GF-D8 (cell line): Measurements from ENCODE around the gene ZC3H8.
"Not testable (repeated sequence)": the region's sequence is repeated elsewhere in the genome, so short reads cannot be mapped to it uniquely, and the experiment has no call there.

Experiments used
- DNase-seq: peaks from one replicate; lab custom pipeline; 2025; lab: John Stamatoyannopoulos, UW

The ZC3H8 gene

GRCh38 chr2:112259509-112260294 lies 4.9 kb upstream of the ZC3H8 start:
- peak; percentile 30 for DNase-seq

DNA sequence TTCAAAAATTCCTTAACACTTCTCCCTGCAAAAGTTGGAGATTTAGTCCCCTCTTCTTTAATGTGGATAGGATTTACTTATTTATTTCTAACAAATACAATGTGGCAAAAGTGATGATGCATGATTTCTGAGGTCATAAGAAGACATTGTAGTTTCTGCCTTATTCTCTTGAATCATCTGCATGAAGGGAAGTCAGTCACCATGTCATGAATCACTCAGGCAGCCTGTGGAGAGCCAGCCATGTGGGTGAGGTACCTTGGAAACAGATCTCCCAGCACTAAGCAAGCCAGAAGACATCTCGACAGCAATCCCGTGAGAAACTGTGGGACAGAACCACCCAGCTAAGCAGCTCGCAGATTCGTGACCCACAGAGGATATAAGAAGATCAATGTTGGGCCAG lies 2.7 kb upstream of the ZC3H8 start:
- DNase-seq, result no peak

DNA sequence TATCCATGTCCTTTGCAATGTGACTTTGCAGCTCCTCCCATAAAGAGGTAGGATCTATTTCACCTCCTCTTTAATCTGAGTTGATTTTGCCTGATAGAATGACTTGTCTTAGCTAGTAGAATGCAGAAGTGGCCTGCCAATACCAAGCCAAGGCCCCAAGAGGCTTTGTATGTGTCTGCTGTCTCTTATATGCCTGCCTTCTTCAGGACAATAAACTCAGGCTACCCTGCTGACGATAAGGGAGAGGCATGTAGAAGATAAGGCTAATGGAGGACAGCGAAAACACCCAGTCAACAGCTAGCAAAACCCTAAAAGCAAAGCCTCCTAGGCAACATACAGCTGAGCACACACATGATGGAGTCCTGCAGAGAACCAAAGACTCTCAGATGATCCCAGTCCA lies 1.8 kb upstream of the ZC3H8 start:
- peak; percentile 30 for DNase-seq

GRCh38 chr2:112255875-112256274 lies 1.0 kb upstream of the ZC3H8 start:
- DNase-seq, result peak; percentile 90

- no peak for DNase-seq
Measured at GRCh38 chr2:112253261-112253815, 1.5 kb downstream of the ZC3H8 start.

- no peak for DNase-seq
Measured at GRCh38 chr2:112251271-112251670, 3.6 kb downstream of the ZC3H8 start.

DNA sequence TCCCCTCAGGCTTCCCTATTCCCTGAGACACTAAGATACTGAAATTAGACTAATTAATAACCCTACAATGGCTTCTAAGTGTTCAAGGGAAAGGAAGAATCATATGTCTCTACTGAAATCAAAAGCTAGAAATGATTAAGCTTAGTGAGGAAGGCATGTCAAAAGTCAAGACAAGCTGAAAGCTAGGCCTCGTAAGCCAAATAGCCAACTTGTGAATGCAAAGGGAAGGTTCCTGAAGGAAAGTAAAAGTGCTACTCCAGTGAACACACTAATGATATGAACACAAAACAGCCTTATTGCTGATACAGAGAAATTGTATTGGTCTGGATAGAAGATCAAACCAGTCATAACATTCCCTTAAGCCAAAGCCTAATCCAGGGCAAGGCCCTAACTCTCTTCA lies 10.0 kb downstream of the ZC3H8 start:
- no peak for DNase-seq

DNA sequence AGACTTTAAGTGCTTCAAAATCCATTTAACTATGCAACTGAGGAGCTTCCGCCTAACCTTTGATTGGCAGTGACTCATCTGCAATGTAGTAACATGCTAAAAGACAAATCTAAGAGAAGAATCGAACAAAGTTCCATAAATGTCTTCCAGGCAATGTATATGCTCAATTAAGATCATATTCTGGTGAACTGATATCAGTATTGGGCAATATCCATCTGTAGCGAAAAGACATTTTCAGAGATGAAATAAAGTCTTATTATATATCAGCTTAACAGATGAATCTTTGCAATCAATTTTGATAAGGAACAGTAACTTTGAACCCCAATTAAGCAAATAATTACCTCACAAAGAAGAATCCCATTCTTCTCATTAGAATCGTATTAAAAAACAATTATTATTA lies 11.6 kb downstream of the ZC3H8 start:
- DNase-seq, result no peak

DNA sequence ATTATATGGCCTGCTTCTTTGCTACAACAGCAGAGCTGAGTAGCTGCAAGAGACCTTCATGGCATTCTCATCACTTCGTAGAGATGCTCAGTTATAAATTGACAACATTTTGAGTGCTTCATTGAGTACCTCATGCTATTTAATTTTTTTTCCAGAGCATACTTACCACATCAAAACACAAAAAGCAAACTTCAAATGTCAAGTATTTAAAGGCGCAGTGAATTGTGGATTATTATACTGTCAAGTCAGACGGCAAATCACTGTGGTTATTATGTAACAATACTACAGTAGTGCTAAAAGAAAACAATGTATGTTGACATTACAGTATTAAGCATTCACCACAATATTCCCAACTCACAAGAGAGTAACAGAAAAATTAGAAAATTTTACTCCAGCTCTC lies 12.5 kb downstream of the ZC3H8 start:
- no peak for DNase-seq

- no peak for DNase-seq
Measured at GRCh38 chr2:112239862-112240261, 15.0 kb downstream of the ZC3H8 start.

- no peak for DNase-seq
Measured at GRCh38 chr2:112230371-112230770, 24.5 kb downstream of the ZC3H8 start.

- DNase-seq, result no peak
Measured at GRCh38 chr2:112229348-112229747, 25.5 kb downstream of the ZC3H8 start.

DNA sequence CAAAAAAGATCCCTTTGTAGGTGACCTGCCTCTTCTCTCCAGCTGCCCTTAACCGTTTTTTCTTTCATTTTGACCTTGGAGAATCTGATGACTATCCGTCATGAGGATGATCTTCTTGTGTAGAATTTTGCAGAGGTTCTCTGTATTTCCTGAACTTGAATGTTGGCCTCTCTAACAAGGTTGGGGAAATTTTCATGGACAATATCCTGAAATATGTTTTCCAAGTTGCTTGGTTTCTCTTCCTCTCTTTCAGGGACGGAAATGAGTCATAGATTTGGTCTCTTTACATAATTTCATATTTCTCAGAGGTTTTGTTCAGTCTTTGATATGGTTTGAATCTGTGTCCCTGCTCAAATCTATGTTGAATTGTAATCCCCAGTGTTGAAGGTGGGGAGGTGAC lies 34.0 kb downstream of the ZC3H8 start:
- DNase-seq, result no peak

- no peak for DNase-seq
Measured at GRCh38 chr2:112220186-112220585, 34.7 kb downstream of the ZC3H8 start.

GRCh38 chr2:112217854-112218253 lies 37.0 kb downstream of the ZC3H8 start:
- no peak for DNase-seq

DNA sequence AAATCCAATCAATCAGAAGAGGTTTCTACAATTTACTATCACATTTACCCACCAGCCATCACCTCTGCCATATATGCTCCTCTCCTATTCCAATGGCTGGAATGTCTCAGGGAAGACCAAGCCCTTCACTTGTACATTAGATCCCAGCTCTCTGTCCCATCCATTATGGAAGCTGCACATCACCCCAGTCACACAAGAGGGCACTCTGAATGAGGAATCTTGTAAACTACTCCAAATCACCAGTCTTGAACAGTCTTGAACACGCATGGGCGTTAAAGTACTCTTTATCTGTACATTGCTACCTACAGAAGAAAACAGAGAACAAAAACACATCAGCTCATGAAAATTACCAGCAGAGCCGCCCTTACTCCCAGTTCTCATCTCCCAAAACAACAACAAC lies 38.7 kb downstream of the ZC3H8 start:
- DNase-seq, result no peak

DNA sequence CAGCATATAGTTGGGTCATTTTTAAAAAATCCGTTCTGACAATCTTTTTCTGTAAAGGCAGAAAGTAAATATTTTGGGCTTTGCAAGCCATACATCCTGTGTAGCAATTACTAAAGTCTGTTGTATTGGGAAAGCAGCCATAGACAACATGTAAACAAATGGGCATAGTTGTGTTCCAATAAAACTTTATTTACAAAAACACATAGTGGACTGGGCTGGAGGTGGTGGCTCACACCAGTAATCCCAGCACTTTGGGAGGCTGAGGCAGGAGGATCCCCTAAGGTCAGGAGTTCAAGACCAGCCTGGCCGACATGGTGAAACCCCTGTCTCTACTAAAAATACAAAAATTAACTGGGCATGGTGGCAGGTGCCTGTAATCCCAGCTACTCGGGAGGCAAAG lies 46.9 kb downstream of the ZC3H8 start:
- not testable (repeated sequence) for DNase-seq

GRCh38 chr2:112204411-112204810 lies 50.4 kb downstream of the ZC3H8 start:
- peak; percentile 10 for DNase-seq

DNA sequence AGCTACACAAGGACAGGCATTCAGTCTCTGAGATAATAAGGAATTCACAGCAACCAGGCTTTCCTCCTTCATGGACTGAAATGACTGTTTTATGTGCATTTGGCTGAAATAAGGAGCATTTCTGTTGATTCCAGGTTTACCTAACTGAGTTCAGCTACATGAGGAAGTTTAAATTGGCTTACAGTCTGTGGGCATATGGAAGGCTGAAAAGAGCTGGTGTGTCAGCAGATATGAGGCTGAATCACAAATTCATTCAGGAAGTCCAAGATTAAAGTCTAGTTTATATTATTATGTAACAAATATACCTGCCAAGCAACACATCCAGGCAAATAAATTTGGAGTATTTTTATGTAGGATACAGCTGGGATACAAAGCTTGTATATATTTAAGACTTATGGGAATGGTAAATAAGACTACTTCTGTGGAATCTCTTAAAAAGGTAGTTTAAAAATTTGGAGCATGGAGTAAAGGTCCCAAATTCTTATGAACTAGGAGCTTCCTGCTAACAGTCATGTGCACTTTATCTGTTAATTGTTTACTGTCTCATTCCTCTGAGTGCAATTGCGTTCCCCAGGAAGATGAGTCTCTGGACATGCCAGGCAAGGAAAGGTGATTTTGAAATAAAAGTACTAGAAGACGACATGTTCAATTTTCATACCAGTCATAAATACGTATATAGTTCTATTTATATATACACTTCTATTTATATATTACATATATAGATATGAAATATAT lies 53.0 kb downstream of the ZC3H8 start:
- no peak for DNase-seq

DNA sequence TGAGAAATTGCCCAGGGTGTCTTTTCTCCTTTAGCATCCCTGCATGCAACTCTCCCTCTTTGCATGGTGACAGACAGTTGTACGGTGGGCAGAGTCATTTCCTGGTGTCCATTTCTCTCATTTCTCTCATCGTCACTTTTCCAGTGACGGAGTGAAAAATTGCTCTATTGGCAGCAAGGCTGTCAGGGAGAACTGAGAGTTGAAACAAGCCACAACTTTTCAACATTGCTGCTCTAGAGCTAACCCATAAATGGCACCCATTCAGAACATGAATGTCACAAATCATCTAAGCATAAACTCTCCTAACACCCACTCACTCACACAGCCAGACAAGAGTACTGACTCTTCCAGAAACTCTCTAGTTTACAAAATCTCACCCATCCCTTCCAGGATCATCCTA lies 55.7 kb downstream of the ZC3H8 start:
- DNase-seq, result no peak

GRCh38 chr2:112198780-112199179 lies 56.1 kb downstream of the ZC3H8 start:
- no peak for DNase-seq

DNA sequence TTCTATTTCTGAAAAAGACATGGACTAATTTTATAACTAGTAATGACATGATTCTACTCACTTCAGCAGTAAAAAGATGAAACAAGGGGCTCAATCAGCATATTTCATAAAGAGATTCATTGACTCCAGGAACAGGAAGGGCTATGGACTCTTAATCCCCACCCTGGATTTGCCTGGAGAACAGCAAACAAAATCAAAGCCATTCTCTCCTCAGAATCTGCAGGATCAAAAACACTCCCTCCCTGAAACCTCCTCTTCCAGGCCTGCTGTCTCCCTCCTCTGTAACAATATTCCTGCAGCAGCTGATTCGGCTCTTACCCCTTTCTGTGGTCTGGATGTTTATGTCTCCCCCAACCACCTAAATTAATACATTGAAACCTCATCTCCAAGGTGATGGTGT lies 57.0 kb downstream of the ZC3H8 start:
- no peak for DNase-seq

GRCh38 chr2:112195950-112196349 lies 58.9 kb downstream of the ZC3H8 start:
- DNase-seq, result no peak
